ENCODE results near the gene PTPRN2.

Gene PTPRN2

DNA sequence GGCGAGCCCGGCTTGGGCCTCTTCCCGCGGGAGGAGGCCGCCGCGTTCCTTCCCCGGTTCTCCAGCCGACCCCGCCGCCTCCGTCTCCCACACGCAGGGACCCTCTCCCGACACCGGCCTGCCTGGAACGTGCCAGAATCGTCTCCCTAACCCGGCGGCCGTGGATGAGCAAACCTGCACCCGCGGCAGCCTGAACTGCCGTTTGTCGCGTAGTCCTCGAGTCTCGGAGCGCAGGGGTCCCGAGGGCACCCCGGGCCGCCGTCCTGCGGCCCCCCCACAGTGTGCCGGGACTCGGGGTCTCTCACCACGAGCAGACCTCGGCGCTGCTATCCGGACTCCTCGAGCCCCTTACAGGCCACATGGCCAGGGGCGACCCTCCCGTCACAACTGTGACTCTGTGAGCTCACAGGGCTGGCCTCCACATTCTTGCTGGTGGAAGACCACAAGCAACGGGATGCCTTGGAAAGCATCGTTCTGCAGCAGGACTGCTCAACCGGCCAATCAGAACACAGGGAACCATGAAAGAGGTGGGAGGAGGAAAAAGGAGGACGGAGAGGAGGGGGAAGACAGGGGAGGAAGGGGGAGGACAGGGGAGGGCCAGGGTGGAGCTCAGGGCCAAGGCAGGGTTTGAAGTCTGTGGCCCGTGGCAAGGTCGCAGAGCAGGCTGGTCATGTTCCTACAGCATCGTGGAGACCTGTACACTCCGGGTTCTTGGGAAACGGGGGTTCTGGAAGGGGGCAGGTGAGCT, 973.9 kb downstream of the PTPRN2 start:
- Histone ChIP-seq H3K4ac (ENCODE audit: low read depth, low read length) (no peak overlapping the region), H4K5ac (ENCODE audit: low read length) (no peak overlapping the region), H3K27ac (ENCODE audit: low read depth, low read length) (no peak overlapping the region), H3K4me1 (ENCODE audit: control insufficient read depth, low read depth, low read length) (no peaks in the 10 kb centered on the region), H3K79me2 (ENCODE audit: control insufficient read depth, insufficient read depth, low read length) (no peaks in the 10 kb centered on the region), H2BK120ac (ENCODE audit: low read depth, low read length) (no peak overlapping the region), H3K36me3 (ENCODE audit: control insufficient read depth, insufficient read depth, low read length) (no peaks in the 10 kb centered on the region), H2BK5ac (ENCODE audit: low read length) (no peak overlapping the region), H3K4me2 (ENCODE audit: low read length) (no peak overlapping the region), H2BK15ac (replicated peaks; ENCODE audit: low read depth) (no peak overlapping the region), H4K8ac (ENCODE audit: low read depth, low read length) (no peak overlapping the region), H3K23ac (ENCODE audit: low read length) (no peak overlapping the region), H3K4me3 (ENCODE audit: low read length) (no peak overlapping the region), H3K18ac (ENCODE audit: low read length) (no peak overlapping the region), H2AK5ac (ENCODE audit: low read length) (no peak overlapping the region), H3K27me3 (ENCODE audit: insufficient read depth, low read length, poor library complexity) (no peaks in the 10 kb centered on the region), H3K56ac (ENCODE audit: low read length) (no peak overlapping the region), H3K79me1 (ENCODE audit: low read length) (no peaks in the 10 kb centered on the region), H3K9ac (ENCODE audit: low read length) (no peak overlapping the region)
- WGBS (ENCODE audit: extremely low coverage, insufficient coverage, low lambda C conversion rate), result no CpG with 5 or more reads among the region's 51 CpGs
- peak; percentile 54 for DNase-seq

DNA sequence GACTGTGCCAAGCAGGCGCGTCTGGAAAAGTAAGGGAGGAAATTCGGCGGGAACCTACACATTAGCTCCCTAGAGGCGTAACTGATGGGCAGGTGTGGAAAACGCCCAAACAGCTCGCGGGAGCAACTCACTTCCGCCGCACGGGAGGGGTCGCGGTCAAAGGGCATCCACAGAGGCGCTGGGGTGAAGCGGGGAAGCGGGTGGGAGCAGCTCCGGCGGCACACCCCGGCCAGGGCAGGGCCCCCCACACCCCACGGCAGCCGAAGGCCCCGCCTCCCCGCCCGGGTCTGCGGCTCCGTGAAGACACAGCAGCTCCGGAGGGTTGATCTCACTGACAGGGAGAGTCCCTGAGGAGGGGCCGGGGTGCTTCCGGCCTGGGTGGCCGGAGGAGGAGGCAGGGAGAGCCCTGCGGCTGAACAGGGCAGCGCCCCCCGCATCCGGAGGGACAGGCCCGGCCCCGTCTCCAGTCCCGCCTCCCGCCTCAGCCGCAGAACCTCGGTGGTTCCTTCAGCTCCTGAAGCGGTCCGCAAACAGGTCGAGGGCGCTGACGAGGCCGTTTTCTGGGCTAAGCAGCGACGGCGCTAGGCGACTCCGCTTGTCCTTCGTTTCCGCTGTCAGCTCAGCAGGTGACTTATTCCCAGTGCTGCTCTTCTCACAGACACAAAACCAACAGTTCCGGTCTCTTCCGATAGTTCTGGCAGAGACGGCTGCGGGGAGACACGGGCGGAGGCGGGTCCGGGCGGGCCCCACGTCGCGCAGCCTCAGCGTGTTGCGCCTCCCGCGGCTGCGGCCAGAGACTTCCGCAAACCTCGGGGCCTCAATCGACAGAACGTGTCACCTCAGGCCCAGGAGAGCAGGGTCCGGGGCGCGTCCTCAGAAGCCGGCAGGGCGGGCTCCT, 974.7 kb downstream of the PTPRN2 start:
- Histone ChIP-seq H2BK5ac (ENCODE audit: low read length) (no peak overlapping the region), H3K18ac (ENCODE audit: low read length) (no peak overlapping the region), H3K36me3 (ENCODE audit: control insufficient read depth, insufficient read depth, low read length) (no peaks in the 10 kb centered on the region), H2BK120ac (ENCODE audit: low read depth, low read length) (no peak overlapping the region), H4K5ac (ENCODE audit: low read length) (no peak overlapping the region), H3K79me2 (ENCODE audit: control insufficient read depth, insufficient read depth, low read length) (no peaks in the 10 kb centered on the region), H3K27ac (ENCODE audit: low read depth, low read length) (no peak overlapping the region), H3K23ac (ENCODE audit: low read length) (no peak overlapping the region), H3K79me1 (ENCODE audit: low read length) (no peaks in the 10 kb centered on the region), H3K4me3 (ENCODE audit: low read length) (no peak overlapping the region), H3K9ac (ENCODE audit: low read length) (no peak overlapping the region), H3K27me3 (ENCODE audit: insufficient read depth, low read length, poor library complexity) (no peaks in the 10 kb centered on the region), H3K4me1 (ENCODE audit: control insufficient read depth, low read depth, low read length) (no peaks in the 10 kb centered on the region), H3K4me2 (ENCODE audit: low read length) (no peak overlapping the region), H3K4ac (ENCODE audit: low read depth, low read length) (no peak overlapping the region), H2AK5ac (ENCODE audit: low read length) (no peak overlapping the region), H2BK15ac (replicated peaks; ENCODE audit: low read depth) (no peak overlapping the region), H3K56ac (ENCODE audit: low read length) (no peak overlapping the region), H4K8ac (ENCODE audit: low read depth, low read length) (no peak overlapping the region)
- no peak for DNase-seq
- WGBS (ENCODE audit: extremely low coverage, insufficient coverage, low lambda C conversion rate), result no CpG with 5 or more reads among the region's 79 CpGs

DNA sequence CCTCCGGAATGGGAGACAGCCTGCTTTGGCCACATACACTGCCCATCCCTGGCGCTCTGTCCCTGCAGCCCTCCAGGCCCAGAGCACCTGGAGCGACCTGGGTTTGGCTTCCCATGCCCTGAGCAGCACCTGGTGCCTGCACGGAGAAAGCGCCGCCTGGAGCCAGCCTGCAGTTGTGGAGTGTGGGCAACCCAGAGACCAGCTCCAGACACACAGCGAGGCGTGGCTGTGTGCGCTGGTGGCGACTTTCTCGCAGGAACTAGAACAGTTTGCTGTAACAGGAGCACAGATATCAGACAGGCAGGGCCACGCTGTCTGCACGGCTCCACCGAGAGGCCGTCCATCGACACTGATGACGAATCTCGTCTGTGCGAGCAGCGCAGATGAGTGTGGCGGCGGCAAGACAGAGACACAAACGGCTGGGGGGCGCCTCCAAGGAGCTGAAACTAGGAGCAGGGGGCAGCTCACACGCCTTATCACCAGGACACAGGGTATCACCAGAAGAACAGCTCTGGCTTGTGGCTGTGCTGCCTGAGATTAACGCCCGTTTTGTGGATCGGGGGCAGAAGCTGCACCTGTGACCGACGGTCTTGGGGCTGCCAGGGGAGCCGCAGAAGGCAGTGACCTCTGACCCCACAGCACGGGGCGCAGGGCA, 975.5 kb downstream of the PTPRN2 start:
- H3K23ac ChIP-seq (ENCODE audit: low read length), result no peak overlapping the region
- H3K79me1 ChIP-seq (ENCODE audit: low read length), result no peaks in the 10 kb centered on the region
- H3K79me2 ChIP-seq (ENCODE audit: control insufficient read depth, insufficient read depth, low read length), result no peaks in the 10 kb centered on the region
- H3K36me3 ChIP-seq (ENCODE audit: control insufficient read depth, insufficient read depth, low read length), result no peaks in the 10 kb centered on the region
- no peaks in the 10 kb centered on the region for H3K4me1 ChIP-seq (ENCODE audit: control insufficient read depth, low read depth, low read length)
- H4K5ac ChIP-seq (ENCODE audit: low read length), result no peak overlapping the region
- H3K4me3 ChIP-seq (ENCODE audit: low read length), result no peak overlapping the region
- no peak overlapping the region for H3K4ac ChIP-seq (ENCODE audit: low read depth, low read length)
- no peak overlapping the region for H3K27ac ChIP-seq (ENCODE audit: low read depth, low read length)
- DNase-seq, result no peak
- no peak overlapping the region for H2AK5ac ChIP-seq (ENCODE audit: low read length)
- no peak overlapping the region for H4K8ac ChIP-seq (ENCODE audit: low read depth, low read length)
- H3K18ac ChIP-seq (ENCODE audit: low read length), result no peak overlapping the region
- no peaks in the 10 kb centered on the region for H3K27me3 ChIP-seq (ENCODE audit: insufficient read depth, low read length, poor library complexity)
- no peak overlapping the region for H3K56ac ChIP-seq (ENCODE audit: low read length)
- H3K4me2 ChIP-seq (ENCODE audit: low read length), result no peak overlapping the region
- no peak overlapping the region for H2BK15ac ChIP-seq (replicated peaks; ENCODE audit: low read depth)
- H3K9ac ChIP-seq (ENCODE audit: low read length), result no peak overlapping the region
- no peak overlapping the region for H2BK5ac ChIP-seq (ENCODE audit: low read length)
- no peak overlapping the region for H2BK120ac ChIP-seq (ENCODE audit: low read depth, low read length)
- no CpG with 5 or more reads among the region's 33 CpGs for WGBS (ENCODE audit: extremely low coverage, insufficient coverage, low lambda C conversion rate)

DNA sequence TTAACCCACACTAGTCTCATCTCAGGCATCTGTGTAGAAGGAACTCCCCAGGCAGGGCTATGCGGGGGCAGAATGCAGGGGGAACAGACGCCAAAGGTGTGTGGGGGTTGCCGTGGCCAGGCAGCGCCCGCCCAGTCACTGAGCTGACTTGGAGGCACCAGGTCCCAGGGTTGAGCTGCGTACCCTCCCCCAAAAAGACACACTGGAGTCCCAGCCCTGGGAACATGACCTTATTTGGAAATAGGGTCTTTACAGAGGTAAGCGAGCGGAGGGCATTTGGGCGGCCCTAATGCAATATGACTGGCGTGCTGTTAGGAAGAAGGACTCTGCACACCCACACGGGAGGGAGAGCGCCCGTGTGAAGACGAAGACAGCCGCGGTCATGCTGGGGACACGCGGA, 976.3 kb downstream of the PTPRN2 start:
- no peak overlapping the region for H2BK5ac ChIP-seq (ENCODE audit: low read length)
- H2AK5ac ChIP-seq (ENCODE audit: low read length), result no peak overlapping the region
- H3K18ac ChIP-seq (ENCODE audit: low read length), result no peak overlapping the region
- no peak overlapping the region for H3K23ac ChIP-seq (ENCODE audit: low read length)
- no peak overlapping the region for H3K4me2 ChIP-seq (ENCODE audit: low read length)
- WGBS (ENCODE audit: extremely low coverage, insufficient coverage, low lambda C conversion rate), result no CpG with 5 or more reads among the region's 18 CpGs
- H3K4me3 ChIP-seq (ENCODE audit: low read length), result no peak overlapping the region
- H3K56ac ChIP-seq (ENCODE audit: low read length), result no peak overlapping the region
- H3K4ac ChIP-seq (ENCODE audit: low read depth, low read length), result no peak overlapping the region
- H2BK15ac ChIP-seq (replicated peaks; ENCODE audit: low read depth), result no peak overlapping the region
- no peaks in the 10 kb centered on the region for H3K79me1 ChIP-seq (ENCODE audit: low read length)
- no peak overlapping the region for H4K5ac ChIP-seq (ENCODE audit: low read length)
- no peaks in the 10 kb centered on the region for H3K79me2 ChIP-seq (ENCODE audit: control insufficient read depth, insufficient read depth, low read length)
- no peaks in the 10 kb centered on the region for H3K27me3 ChIP-seq (ENCODE audit: insufficient read depth, low read length, poor library complexity)
- no peak overlapping the region for H3K27ac ChIP-seq (ENCODE audit: low read depth, low read length)
- H2BK120ac ChIP-seq (ENCODE audit: low read depth, low read length), result no peak overlapping the region
- no peak overlapping the region for H4K8ac ChIP-seq (ENCODE audit: low read depth, low read length)
- no peaks in the 10 kb centered on the region for H3K36me3 ChIP-seq (ENCODE audit: control insufficient read depth, insufficient read depth, low read length)
- no peak for DNase-seq
- H3K4me1 ChIP-seq (ENCODE audit: control insufficient read depth, low read depth, low read length), result no peaks in the 10 kb centered on the region
- H3K9ac ChIP-seq (ENCODE audit: low read length), result no peak overlapping the region

DNA sequence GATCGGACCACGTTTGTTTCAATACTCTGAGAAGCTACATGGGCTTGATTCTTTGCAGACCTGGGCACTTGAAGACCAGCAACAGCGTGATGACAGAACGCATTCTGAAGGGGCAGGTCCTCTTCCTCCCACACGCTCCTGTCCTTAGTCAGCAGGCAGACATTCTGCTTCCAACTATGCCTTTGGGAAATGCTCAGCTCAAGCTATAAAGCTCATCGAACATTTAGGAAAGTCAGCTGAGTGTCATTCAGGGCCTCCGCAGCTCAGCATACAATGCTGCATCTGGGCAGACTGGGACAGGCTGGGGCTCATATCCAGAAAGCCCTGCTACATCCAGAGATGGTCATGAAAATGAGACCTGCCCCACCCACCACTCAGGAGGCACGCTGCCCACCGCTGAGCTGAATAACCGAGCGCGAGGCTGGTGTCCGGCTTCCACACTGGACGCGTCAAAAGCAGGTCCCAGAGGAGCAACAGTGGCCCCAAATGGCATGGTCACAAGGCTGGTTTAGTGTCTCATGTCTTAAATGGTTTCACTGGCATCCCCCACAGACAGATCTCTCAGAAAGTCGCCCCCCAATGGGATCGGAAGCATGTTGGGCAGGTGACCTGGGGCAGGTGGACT, 976.8 kb downstream of the PTPRN2 start:
- Histone ChIP-seq H3K18ac (ENCODE audit: low read length) (no peak overlapping the region), H3K27me3 (ENCODE audit: insufficient read depth, low read length, poor library complexity) (no peaks in the 10 kb centered on the region), H3K9ac (ENCODE audit: low read length) (no peak overlapping the region), H4K5ac (ENCODE audit: low read length) (no peak overlapping the region), H3K79me2 (ENCODE audit: control insufficient read depth, insufficient read depth, low read length) (no peaks in the 10 kb centered on the region), H3K56ac (ENCODE audit: low read length) (no peak overlapping the region), H3K23ac (ENCODE audit: low read length) (no peak overlapping the region), H3K4ac (ENCODE audit: low read depth, low read length) (no peak overlapping the region), H3K79me1 (ENCODE audit: low read length) (no peaks in the 10 kb centered on the region), H4K8ac (ENCODE audit: low read depth, low read length) (no peak overlapping the region), H3K4me1 (ENCODE audit: control insufficient read depth, low read depth, low read length) (no peaks in the 10 kb centered on the region), H2AK5ac (ENCODE audit: low read length) (no peak overlapping the region), H3K27ac (ENCODE audit: low read depth, low read length) (no peak overlapping the region), H3K36me3 (ENCODE audit: control insufficient read depth, insufficient read depth, low read length) (no peaks in the 10 kb centered on the region), H3K4me3 (ENCODE audit: low read length) (no peak overlapping the region), H2BK5ac (ENCODE audit: low read length) (no peak overlapping the region), H2BK120ac (ENCODE audit: low read depth, low read length) (no peak overlapping the region), H2BK15ac (replicated peaks; ENCODE audit: low read depth) (no peak overlapping the region), H3K4me2 (ENCODE audit: low read length) (no peak overlapping the region)
- no CpG with 5 or more reads among the region's 17 CpGs for WGBS (ENCODE audit: extremely low coverage, insufficient coverage, low lambda C conversion rate)
- DNase-seq, result no peak
